Ovary (tissue), 3 donors: ENCODE results near the gene PCSK5.

Experiments
- POLR2A ChIP-seq: fragments of 450-650 bp; IDR thresholded peaks from one replicate; pipeline ENCODE4 v1.6.1; 2017; ENCODE audit warnings: antibody characterized with exemption, mild to moderate bottlenecking, moderate library complexity
- TF ChIP-seq, protein P1 (sequence below), 3 donors: fragments of 450-650 bp in 2 of 3; fragments of 200-600 bp in 1 of 3; IDR thresholded peaks; one replicate each; pipeline versions ENCODE4 v1.5.1 to v1.8.0; 2016 to 2022; ENCODE audit warnings: antibody characterized with exemption in 3 of 3, mild to moderate bottlenecking in 1 of 3
- donor health status: DM: no; HTN: no; CAD: no.

DNA sequence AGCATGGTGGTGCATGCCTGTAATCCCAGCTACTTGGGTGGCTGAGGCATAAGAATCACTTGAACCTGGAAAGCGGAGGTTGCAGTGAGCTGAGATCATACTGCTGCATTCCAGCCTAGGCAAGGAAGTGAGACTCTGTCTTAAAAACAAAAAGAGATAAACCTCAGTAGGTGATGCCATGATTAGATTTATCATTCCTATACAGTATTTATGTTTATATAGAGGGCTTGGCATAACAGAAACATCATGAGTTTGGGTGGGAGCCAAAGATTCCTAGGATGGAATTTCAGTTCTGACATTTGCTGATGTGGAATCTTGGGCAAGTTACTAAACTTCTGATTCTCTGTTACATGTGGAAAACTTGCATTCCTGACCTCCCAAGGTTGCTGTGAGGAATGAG, 481.4 kb downstream of the PCSK5 start:
- TF ChIP-seq POLR2A: no peak
- TF ChIP-seq, protein P1, sequence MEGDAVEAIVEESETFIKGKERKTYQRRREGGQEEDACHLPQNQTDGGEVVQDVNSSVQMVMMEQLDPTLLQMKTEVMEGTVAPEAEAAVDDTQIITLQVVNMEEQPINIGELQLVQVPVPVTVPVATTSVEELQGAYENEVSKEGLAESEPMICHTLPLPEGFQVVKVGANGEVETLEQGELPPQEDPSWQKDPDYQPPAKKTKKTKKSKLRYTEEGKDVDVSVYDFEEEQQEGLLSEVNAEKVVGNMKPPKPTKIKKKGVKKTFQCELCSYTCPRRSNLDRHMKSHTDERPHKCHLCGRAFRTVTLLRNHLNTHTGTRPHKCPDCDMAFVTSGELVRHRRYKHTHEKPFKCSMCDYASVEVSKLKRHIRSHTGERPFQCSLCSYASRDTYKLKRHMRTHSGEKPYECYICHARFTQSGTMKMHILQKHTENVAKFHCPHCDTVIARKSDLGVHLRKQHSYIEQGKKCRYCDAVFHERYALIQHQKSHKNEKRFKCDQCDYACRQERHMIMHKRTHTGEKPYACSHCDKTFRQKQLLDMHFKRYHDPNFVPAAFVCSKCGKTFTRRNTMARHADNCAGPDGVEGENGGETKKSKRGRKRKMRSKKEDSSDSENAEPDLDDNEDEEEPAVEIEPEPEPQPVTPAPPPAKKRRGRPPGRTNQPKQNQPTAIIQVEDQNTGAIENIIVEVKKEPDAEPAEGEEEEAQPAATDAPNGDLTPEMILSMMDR (IDR thresholded peaks at IDR 0.05): no peak
